Brain pericyte (primary cell): ENCODE measurements around the gene PNLIPRP1.

Experiments used
- DNase-seq: peaks from one replicate; pipeline ENCODE4 v3.0.0-alpha.2; 2012; ENCODE audit warnings: low read depth, low spot score

The PNLIPRP1 gene

GRCh38 chr10:116599991-116600390 is 9.2 kb downstream of the PNLIPRP1 start:
- DNase-seq: no peak

- no peak for DNase-seq
These were observed 12.1 kb downstream of the PNLIPRP1 start for GRCh38 chr10:116602648-116603400.

GRCh38 chr10:116606061-116606483 is 15.3 kb downstream of the PNLIPRP1 start:
- DNase-seq: no peak

DNA sequence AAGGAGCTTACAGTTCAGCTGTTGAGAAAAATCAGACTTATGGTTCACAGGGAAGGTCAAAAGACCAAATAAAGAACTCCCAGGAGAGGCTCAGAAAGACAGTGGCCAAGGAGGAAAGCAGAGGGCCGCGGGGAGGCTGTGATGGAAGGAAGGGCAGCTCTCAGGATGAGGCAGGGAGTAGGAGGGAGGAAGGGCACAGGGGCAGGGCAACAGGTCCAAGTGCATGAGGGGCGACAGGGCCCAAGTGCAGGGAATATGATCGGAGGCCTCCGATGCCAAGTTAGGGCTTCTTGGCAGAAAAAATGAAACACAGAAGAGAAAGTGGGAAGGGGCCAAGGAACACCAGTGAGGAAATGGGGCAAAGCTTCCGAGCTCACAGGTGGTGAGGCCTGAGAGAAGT is 16.6 kb downstream of the PNLIPRP1 start:
- DNase-seq: no peak

GRCh38 chr10:116608686-116609594 is 18.2 kb downstream of the PNLIPRP1 start:
- no peak for DNase-seq

GRCh38 chr10:116610443-116611152 is 19.8 kb downstream of the PNLIPRP1 start:
- no peak for DNase-seq

GRCh38 chr10:116611153-116611545 is 20.4 kb downstream of the PNLIPRP1 start:
- no peak for DNase-seq

DNA sequence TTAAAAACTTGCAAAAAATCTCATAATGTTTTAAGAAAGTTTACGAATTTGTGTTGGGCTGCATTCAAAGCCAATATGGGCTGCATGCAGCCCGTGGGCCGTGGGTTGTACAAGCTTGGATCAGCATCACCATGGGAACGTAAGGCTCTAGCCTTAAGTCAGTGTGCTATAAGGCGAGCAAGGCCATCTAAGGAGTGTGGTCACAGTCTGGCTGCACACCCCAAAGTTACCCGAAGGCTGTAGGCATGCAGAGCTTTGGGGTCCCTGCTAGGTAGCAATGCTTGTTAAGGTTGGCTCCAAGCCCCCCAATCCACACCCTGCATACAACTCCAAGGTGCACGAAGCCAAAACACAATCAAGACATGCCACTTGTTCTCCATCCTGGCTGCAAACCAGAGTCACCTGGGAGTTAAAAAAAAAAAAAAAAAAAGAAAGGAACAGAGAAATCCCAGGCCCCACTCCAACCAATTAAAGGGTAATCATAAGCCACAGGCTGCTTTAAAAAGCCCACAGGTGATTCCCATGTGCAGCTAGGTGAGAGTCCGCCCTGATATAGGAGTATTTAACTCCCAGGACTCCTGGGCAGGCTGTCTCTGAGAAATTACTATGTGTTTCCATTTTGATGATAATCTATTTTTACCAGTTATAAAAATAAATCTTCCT is 21.5 kb downstream of the PNLIPRP1 start:
- DNase-seq: no peak

DNA sequence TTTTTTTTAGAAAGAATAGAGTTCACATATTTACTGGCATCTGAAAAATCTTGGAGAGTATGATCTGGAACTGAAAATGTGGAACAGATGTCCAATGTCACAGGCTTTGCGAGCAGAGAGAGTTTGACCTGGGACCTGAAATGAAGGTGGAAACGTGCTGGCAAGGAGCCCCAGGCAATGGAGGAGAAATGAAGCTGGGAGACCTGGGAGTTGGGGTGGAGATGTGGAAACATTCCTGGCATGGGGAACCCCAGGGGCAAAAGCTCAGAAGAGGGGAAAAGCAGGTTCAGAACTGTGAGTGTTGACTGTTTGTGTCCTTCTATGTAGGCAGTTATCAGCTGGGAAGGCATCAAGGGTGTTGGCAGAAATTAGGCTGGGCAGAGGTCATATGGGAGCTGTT is 22.7 kb downstream of the PNLIPRP1 start:
- no peak for DNase-seq

DNA sequence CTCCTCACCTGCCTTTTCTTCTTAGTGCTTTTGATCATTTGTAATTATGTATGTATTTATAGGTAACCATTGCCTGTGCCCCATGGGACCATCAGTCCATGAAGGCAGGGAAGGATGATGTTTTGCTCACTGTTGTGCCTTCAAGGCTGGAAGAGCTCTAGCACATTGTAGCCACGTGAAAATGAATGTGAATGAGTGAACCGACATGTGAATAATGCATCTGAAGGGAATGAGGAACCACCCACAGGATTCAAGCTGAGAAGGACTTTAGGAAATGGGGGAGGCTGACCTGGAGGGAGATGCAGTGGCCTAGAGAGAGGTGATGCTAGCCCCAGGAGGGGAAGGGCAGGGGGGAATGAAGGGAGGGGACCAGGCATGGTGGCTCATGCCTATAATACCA is 24.0 kb downstream of the PNLIPRP1 start:
- DNase-seq: no peak

DNA sequence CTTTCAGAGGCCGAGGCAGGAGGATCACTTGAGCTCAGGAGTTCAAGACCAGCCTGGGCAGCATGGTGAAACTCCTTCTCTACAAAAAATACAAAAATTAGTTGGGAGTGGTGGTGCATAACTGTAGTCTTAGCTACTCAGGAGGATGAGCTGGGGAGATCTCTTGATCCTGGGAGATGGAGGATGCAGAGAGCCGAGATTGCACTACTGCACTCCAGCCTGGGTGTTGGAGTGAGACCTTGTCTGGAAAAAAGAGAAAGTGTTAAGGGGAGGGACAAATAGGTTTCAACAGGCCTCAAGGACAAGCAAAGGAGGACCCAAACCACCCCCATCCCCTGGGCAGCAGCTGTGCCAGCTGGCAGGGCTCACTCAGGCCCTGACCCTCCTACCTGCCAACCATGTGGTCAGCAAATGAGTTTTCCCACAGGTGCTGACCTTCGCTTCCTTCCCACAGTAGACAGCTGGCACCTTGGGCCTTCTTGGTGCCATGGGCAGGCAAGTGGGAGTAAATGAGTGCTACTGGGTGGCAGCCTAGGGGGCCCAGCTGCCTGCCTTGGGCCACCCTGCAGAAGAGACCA is 24.5 kb downstream of the PNLIPRP1 start:
- DNase-seq: no peak

DNA sequence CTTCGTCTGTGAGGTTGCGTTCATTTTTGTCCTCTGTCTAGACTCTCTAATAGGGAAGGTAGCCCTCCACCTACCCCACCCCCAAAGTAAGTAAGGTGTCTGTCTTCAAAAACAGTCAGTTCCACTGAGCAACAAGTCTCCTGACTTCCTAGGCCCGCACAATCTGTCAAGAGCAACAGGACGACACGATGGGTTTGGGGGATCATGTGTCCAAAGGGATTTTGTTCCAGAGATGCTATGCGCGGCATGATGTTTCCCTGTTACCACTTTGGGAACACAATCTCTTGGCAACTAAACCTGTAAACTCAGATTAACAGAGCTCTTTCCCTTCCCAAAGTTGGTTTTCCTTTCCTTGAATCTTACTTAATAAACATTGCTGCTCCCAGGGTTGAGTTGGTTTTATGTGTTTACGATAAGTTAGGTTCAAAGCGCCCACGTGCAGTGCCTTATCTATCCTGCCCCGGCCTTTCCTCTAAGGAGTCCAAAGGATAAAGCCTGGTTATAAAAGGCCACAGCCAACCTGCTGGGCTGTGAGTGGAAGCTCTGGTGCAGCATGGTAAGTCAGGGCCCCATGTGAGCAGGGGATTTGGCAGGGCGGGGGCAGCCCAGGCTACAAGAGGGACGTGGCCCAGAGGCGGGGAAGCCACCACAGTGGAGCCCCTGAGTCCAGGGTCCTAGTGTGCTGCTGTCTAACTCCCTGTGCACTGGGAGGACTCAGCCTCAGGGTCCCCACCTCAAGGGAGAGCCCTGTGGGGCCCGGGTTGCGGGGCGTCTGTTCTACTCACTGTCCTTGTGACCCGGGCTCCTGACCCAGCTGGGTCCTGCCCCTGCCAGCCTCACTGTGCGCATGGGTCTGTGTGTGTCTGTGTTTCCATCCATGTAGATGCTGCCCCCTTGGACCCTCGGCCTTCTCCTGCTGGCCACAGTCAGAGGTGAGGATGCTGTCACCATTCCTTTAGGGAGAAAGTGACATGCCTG is 30.0 kb downstream of the PNLIPRP1 start, which contains the start of gene PNLIPRP2:
PNLIPRP2 (plus strand) TSS at position 531 of the 978 bp plus-strand sequence.
- no peak for DNase-seq

DNA sequence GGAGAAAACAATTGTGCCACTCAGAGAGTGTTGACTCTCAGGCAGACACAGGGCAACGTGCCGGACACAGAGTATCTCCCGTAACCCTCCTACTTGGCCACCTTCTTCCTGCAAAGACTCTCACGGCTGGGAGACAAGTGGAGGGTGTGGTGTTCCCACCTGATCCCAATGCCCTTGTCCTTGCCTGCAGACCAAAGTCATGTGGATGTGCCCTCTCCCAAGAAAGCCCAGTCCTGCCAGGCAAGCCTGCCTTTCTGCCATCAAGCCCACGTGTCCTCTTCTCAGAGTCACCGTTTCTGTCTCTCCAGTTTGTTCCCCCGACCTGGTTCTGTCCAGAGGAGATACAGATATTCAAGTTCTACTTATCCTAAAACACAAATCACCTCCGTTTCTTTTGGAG is 30.7 kb downstream of the PNLIPRP1 start:
- DNase-seq: no peak

- DNase-seq: no peak
These were observed 31.3 kb downstream of the PNLIPRP1 start for GRCh38 chr10:116621934-116622655.

GRCh38 chr10:116625845-116626244 is 35.1 kb downstream of the PNLIPRP1 start:
- no peak for DNase-seq

GRCh38 chr10:116626815-116627214 is 36.1 kb downstream of the PNLIPRP1 start:
- DNase-seq: no peak

- no peak for DNase-seq
These were observed 36.7 kb downstream of the PNLIPRP1 start for GRCh38 chr10:116627386-116627933.

DNA sequence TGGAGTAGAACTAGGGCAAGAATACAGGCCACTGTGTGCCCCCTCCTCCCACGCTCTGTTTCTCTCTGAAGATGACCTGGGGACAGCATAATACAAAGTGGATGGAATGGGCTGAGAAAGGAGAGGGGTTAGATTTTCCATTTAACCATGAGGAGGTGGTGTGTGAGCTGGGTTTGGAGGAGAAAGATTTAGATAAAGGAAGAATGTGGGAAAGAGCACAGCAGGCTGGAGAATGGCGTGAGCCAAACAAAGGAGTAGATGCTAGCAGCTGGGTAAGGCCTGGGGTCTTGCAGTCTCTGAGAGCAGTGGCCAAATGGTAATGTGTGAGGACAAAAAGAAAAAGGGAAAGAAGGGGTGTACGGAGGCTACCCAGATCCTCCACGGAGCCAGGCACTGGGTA is 38.6 kb downstream of the PNLIPRP1 start:
- no peak for DNase-seq

GRCh38 chr10:116630020-116630419 is 39.3 kb downstream of the PNLIPRP1 start:
- no peak for DNase-seq
